HepG2 (cell line): ENCODE data around the gene RESP18. TPM values are rescaled to one million over a fixed set of nuclear protein-coding genes. Genes with fewer than 3 reads are reported as not detected.

Experiments used
- ATAC-seq: fragments of 200-7000 bp; cut with Tn5 transposase; 3 replicates; pipeline ENCODE4 v1.9.1; 2020; ENCODE audit warnings: mild to moderate bottlenecking, moderate library complexity
- BruUV-seq: library from RNA; stranded (reverse); fragments of 400-500 nt; replicated peaks from 2 replicates; lab custom pipeline; 2021; lab: Mats Ljungman, UMichigan
- CTCF ChIA-PET: fragments of 300-600 bp; formaldehyde crosslinking; extraction: SDS; loops from one replicate; lab custom pipeline; 2021; ENCODE audit warnings: low total read pairs, inconsistent platforms, low intra/inter-chr PET ratio; lab: Yijun Ruan, JAX
- POLR2A ChIA-PET: fragments of 350-600 bp; sonication (Branson Sonifier 250); formaldehyde crosslinking; loops from one replicate; lab custom pipeline; 2020; ENCODE audit warnings: antibody characterized with exemption, inconsistent platforms; lab: Yijun Ruan, JAX
- DNase-seq: peaks from one replicate; pipeline ENCODE4 v3.0.0-alpha.2; 2015; ENCODE audit warnings: low spot score
- FAIRE-seq: peaks from 3 replicates; lab custom pipeline; 2011; peaks lifted over from hg19 to GRCh38; lab: Jason Lieb, UNC
- H2AFZ ChIP-seq: one replicate; pipeline ENCODE4 v1.6.1; 2011; ENCODE audit warnings: low read length, inconsistent platforms
- H3K27ac ChIP-seq: fragments of 300-600 bp; 3 replicates; pipeline ENCODE4 v1.8.0; 2011; ENCODE audit warnings: mixed run types, mild to moderate bottlenecking, mixed read lengths, low read length, inconsistent platforms; ENCODE audit not compliant: insufficient read depth; ENCODE audit errors: extremely low read length
- H3K27me3 ChIP-seq, 2 experiments: fragments of 200-600 bp in 1 of 2; 2 replicates in 1 of 2; 3 replicates in 1 of 2; pipeline versions ENCODE4 v1.6.0 to v1.8.0; 2011; ENCODE audit warnings: low read length in 2 of 2, mild to moderate bottlenecking in 2 of 2, moderate library complexity in 2 of 2, inconsistent platforms in 1 of 2; ENCODE audit not compliant: insufficient read depth in 2 of 2, control insufficient read depth in 1 of 2
- H3K36me3 ChIP-seq, 2 experiments: fragments of 200-600 bp in 1 of 2; replicated peaks in 1 of 2; 2 replicates in 1 of 2; 3 replicates in 1 of 2; pipeline versions ENCODE4 v1.5.1 to v1.8.0; 2011; ENCODE audit warnings: low read length in 2 of 2, inconsistent platforms in 1 of 2; ENCODE audit not compliant: insufficient read depth in 2 of 2, control insufficient read depth in 1 of 2
- H3K4me1 ChIP-seq: 2 replicates; pipeline ENCODE4 v1.5.1; 2012; ENCODE audit warnings: low read length, inconsistent platforms; ENCODE audit not compliant: insufficient read depth
- H3K4me2 ChIP-seq: 2 replicates; pipeline ENCODE4 v1.6.0; 2011; ENCODE audit warnings: low read depth, low read length, inconsistent platforms
- H3K4me3 ChIP-seq, 3 experiments: fragments of 200-600 bp in 1 of 3; sonication (generic), shearing (Covaris generic) in 1 of 3; replicated peaks in 1 of 3; 2 replicates each; pipeline ENCODE4 v1.5.1; 2011 to 2016; ENCODE audit warnings: low read length in 3 of 3, inconsistent platforms in 2 of 3, low read depth in 2 of 3, mild to moderate bottlenecking in 2 of 3, control low read depth in 1 of 3, mixed read lengths in 1 of 3; ENCODE audit not compliant: insufficient read depth in 1 of 3
- H3K79me2 ChIP-seq: one replicate; pipeline ENCODE4 v1.6.1; 2011; ENCODE audit warnings: low read length, inconsistent platforms; ENCODE audit not compliant: insufficient read depth
- H3K9ac ChIP-seq: 2 replicates; pipeline ENCODE4 v1.6.0; 2011; ENCODE audit warnings: mild to moderate bottlenecking, low read depth, low read length, inconsistent platforms; ENCODE audit not compliant: insufficient read depth
- H3K9me3 ChIP-seq: 2 replicates; pipeline ENCODE4 v1.5.1; 2012; ENCODE audit warnings: mild to moderate bottlenecking, low read length
- H4K20me1 ChIP-seq: 2 replicates; pipeline ENCODE4 v1.6.0; 2011; ENCODE audit warnings: inconsistent platforms, mild to moderate bottlenecking, low read length, moderate library complexity; ENCODE audit not compliant: insufficient read depth
- HOXA7 ChIP-seq: sonication (generic); formaldehyde crosslinking; IDR thresholded peaks from 2 replicates; pipeline ENCODE4 v1.8.1; 2022; ENCODE audit warnings: mild to moderate bottlenecking, missing genetic modification reagents, moderate library complexity
- IRX3 ChIP-seq: sonication (generic); formaldehyde crosslinking; IDR thresholded peaks from 2 replicates; pipeline ENCODE4 v1.8.1; 2023; ENCODE audit warnings: mild to moderate bottlenecking, low read depth, missing genetic modification reagents, borderline replicate concordance
- POLR2G ChIP-seq: fragments of 200-400 bp; formaldehyde crosslinking; IDR thresholded peaks from 2 replicates; pipeline ENCODE4 v1.6.1; 2018; ENCODE audit warnings: mild to moderate bottlenecking, low read depth, low read length, moderate library complexity
- ZBTB38 ChIP-seq: sonication (generic); formaldehyde crosslinking; IDR thresholded peaks from 2 replicates; pipeline ENCODE4 v1.5.1; 2020; ENCODE audit warnings: mild to moderate bottlenecking, missing genetic modification reagents
- ZNF232 ChIP-seq: sonication (generic); formaldehyde crosslinking; IDR thresholded peaks from 2 replicates; pipeline ENCODE4 v1.4.0; 2020; ENCODE audit warnings: missing genetic modification reagents, borderline replicate concordance
- ZNF253 ChIP-seq: sonication (generic); formaldehyde crosslinking; IDR thresholded peaks from 2 replicates; pipeline ENCODE4 v1.8.0; 2022; ENCODE audit warnings: mild to moderate bottlenecking, missing genetic modification reagents, borderline replicate concordance
- ZNF737 ChIP-seq: sonication (generic); formaldehyde crosslinking; IDR thresholded peaks from 2 replicates; pipeline ENCODE4 v1.5.0; 2020; ENCODE audit warnings: missing genetic modification reagents, mild to moderate bottlenecking, borderline replicate concordance
- WGBS: methylation state at CpG from one replicate; pipeline ENCODE4 v1.1.6; 2017; ENCODE audit warnings: low lambda C conversion rate; 5-methylcytosine and 5-hydroxymethylcytosine counted together
- in situ Hi-C: cut with HindIII; loops from 2 replicates; pipeline ENCODE4 v1.10.0; 2017; ENCODE audit warnings: low pct_unique_long_range_greater_than_20kb; ENCODE audit not compliant: extremely low pct_ligation_motif_present
- intact Hi-C: fragments of 100-400 bp; cut with micrococcal nuclease; formaldehyde crosslinking; loops from one replicate; pipeline ENCODE4 v1.10.0; 2022; ENCODE audit not compliant: unreplicated experiment
- polyA plus RNA-seq, 8 experiments: library from polyadenylated mRNA; depleted of rRNA in 3 of 8; stranded (reverse) in 7 of 8; unstranded in 1 of 8; fragments of >200 nt; fragmentation: Illumina TruSeq in 4 of 8; extraction: Trizol in 4 of 8; gene quantifications; 2 replicates each; pipeline versions ENCODE4 v1.2.1 to v1.2.3, GENCODE V29; 2011 to 2016; ENCODE audit warnings: low read depth in 4 of 8, missing spikeins in 1 of 8, mixed read lengths in 1 of 8; ENCODE audit not compliant: insufficient read depth in 1 of 8
- total RNA-seq, 5 experiments: library from RNA; depleted of rRNA; stranded (reverse); fragments of >200 nt; fragmentation: Illumina TruSeq; extraction: Trizol; gene quantifications; 2 replicates each; pipeline ENCODE4 v1.2.3, GENCODE V29; 2016; ENCODE audit warnings: low read depth in 1 of 5
- TF ChIP-seq, protein P1 (sequence below): sonication (generic); formaldehyde crosslinking; IDR thresholded peaks from 2 replicates; pipeline ENCODE4 v1.4.0; 2020; ENCODE audit warnings: missing genetic modification reagents
- TF ChIP-seq, protein P2 (sequence below), 2 experiments: fragments of 450-650 bp in 1 of 2; sonication (generic) in 1 of 2; formaldehyde crosslinking; IDR thresholded peaks; 2 replicates each; pipeline versions ENCODE4 v1.5.0 to v1.8.0; 2020 to 2022; ENCODE audit warnings: mild to moderate bottlenecking in 1 of 2, missing genetic modification reagents in 1 of 2
- TF ChIP-seq, protein P3 (sequence below), 2 experiments: sonication (generic) in 1 of 2; formaldehyde crosslinking in 1 of 2; IDR thresholded peaks; 2 replicates each; pipeline versions ENCODE4 v1.5.1 to v1.6.1; 2011 to 2020; ENCODE audit warnings: borderline replicate concordance in 1 of 2, low read depth in 1 of 2, low read length in 1 of 2, mild to moderate bottlenecking in 1 of 2, missing genetic modification reagents in 1 of 2, moderate library complexity in 1 of 2
- TF ChIP-seq, protein P4 (sequence below): sonication (generic); formaldehyde crosslinking; IDR thresholded peaks from 2 replicates; pipeline ENCODE4 v1.5.0; 2020; ENCODE audit warnings: mild to moderate bottlenecking, missing genetic modification reagents, moderate library complexity
- TF ChIP-seq, protein P5 (sequence below): sonication (generic); formaldehyde crosslinking; conservative IDR thresholded peaks from 2 replicates; pipeline ENCODE4 v1.4.0; 2020; ENCODE audit warnings: missing genetic modification reagents

RESP18 gene
- total and polyA plus RNA-seq, 2 of the 13 experiments (the other 11 are each of a cell fraction or from before 2014, with no cell fraction given): not detected

DNA sequence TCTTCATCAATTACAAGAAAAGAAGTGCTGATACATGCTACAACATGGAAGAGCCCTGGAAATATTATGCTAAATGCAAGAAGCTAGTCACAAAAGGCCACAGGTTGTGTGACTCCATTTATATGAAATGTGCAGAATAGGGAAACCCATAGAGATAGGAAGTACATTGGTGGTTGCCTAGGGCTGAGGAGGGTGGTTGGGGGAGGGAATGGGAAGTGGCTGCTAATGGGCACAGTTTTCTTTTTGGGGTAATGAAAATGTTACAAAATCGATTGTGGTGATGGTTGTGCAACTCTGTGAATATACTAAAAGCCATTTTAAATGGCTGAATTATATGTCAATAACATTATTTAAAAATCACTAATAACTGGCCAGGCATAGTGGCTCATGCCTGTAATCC is 24.3 kb upstream of the RESP18 start (continued):
- TF ChIP-seq, protein P1, sequence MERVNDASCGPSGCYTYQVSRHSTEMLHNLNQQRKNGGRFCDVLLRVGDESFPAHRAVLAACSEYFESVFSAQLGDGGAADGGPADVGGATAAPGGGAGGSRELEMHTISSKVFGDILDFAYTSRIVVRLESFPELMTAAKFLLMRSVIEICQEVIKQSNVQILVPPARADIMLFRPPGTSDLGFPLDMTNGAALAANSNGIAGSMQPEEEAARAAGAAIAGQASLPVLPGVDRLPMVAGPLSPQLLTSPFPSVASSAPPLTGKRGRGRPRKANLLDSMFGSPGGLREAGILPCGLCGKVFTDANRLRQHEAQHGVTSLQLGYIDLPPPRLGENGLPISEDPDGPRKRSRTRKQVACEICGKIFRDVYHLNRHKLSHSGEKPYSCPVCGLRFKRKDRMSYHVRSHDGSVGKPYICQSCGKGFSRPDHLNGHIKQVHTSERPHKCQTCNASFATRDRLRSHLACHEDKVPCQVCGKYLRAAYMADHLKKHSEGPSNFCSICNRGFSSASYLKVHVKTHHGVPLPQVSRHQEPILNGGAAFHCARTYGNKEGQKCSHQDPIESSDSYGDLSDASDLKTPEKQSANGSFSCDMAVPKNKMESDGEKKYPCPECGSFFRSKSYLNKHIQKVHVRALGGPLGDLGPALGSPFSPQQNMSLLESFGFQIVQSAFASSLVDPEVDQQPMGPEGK (CRISPR knock-in tag): no peak

DNA sequence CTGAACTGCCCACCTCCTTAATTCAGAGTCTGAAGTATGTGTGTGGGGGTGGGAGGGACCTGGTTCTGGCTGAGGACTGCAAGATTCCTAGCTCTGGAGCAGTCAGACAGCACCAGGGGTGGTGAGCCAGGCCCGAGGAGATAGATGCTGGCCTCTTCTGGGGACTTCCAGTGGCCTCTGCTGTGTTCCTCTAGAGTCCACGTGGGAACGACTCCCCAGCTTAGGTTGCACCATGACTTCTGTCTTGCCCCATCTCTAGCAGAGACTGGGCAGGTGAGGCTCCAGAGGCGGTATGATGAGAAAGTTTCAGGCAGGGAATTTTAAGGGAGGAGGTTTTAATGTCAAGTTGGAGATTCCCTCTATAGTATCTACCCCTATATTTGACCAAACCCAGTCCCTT is 22.0 kb upstream of the RESP18 start:
- no TSS peak for BruUV-seq
- TF ChIP-seq ZNF253 (CRISPR knock-in tag) (no peak), POLR2G (no peak), ZNF737 (CRISPR knock-in tag) (no peak), ZBTB38 (no peak), ZNF232 (CRISPR knock-in tag) (no peak), IRX3 (CRISPR knock-in tag) (no peak), HOXA7 (CRISPR knock-in tag) (no peak)
- TF ChIP-seq, protein P2, sequence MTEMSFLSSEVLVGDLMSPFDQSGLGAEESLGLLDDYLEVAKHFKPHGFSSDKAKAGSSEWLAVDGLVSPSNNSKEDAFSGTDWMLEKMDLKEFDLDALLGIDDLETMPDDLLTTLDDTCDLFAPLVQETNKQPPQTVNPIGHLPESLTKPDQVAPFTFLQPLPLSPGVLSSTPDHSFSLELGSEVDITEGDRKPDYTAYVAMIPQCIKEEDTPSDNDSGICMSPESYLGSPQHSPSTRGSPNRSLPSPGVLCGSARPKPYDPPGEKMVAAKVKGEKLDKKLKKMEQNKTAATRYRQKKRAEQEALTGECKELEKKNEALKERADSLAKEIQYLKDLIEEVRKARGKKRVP (CRISPR knock-in tag; IDR thresholded peaks at IDR 0.05): no peak
- TF ChIP-seq, protein P3, sequence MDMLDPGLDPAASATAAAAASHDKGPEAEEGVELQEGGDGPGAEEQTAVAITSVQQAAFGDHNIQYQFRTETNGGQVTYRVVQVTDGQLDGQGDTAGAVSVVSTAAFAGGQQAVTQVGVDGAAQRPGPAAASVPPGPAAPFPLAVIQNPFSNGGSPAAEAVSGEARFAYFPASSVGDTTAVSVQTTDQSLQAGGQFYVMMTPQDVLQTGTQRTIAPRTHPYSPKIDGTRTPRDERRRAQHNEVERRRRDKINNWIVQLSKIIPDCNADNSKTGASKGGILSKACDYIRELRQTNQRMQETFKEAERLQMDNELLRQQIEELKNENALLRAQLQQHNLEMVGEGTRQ (IDR thresholded peaks at IDR 0.05; ENCODE audit: low read depth, low read length): no peak
- TF ChIP-seq, protein P3 (CRISPR knock-in tag; IDR thresholded peaks at IDR 0.05; ENCODE audit: borderline replicate concordance): no peak
- TF ChIP-seq, protein P4, sequence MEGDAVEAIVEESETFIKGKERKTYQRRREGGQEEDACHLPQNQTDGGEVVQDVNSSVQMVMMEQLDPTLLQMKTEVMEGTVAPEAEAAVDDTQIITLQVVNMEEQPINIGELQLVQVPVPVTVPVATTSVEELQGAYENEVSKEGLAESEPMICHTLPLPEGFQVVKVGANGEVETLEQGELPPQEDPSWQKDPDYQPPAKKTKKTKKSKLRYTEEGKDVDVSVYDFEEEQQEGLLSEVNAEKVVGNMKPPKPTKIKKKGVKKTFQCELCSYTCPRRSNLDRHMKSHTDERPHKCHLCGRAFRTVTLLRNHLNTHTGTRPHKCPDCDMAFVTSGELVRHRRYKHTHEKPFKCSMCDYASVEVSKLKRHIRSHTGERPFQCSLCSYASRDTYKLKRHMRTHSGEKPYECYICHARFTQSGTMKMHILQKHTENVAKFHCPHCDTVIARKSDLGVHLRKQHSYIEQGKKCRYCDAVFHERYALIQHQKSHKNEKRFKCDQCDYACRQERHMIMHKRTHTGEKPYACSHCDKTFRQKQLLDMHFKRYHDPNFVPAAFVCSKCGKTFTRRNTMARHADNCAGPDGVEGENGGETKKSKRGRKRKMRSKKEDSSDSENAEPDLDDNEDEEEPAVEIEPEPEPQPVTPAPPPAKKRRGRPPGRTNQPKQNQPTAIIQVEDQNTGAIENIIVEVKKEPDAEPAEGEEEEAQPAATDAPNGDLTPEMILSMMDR: no peak
- TF ChIP-seq, protein P5, sequence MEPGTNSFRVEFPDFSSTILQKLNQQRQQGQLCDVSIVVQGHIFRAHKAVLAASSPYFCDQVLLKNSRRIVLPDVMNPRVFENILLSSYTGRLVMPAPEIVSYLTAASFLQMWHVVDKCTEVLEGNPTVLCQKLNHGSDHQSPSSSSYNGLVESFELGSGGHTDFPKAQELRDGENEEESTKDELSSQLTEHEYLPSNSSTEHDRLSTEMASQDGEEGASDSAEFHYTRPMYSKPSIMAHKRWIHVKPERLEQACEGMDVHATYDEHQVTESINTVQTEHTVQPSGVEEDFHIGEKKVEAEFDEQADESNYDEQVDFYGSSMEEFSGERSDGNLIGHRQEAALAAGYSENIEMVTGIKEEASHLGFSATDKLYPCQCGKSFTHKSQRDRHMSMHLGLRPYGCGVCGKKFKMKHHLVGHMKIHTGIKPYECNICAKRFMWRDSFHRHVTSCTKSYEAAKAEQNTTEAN (CRISPR knock-in tag): no peak
- Histone ChIP-seq H3K4me1 (no peaks in the 10 kb centered on the region), H3K4me2 (no peak overlapping the region), H3K27me3 (peaks cover 6 to 68% of the 10 kb centered on the region in 2 experiments), H3K36me3 (no peaks in the 10 kb centered on the region), H3K27ac (no peak overlapping the region), H3K9ac (no peak overlapping the region), H4K20me1 (no peaks in the 10 kb centered on the region), H3K9me3 (no peaks in the 10 kb centered on the region), H3K79me2 (no peaks in the 10 kb centered on the region), H2AFZ (no peak overlapping the region), H3K4me3 (no peak overlapping the region)
- POLR2A ChIA-PET: no interaction called here
- intact Hi-C loops: no loop called here
- CTCF ChIA-PET: no interaction called here
- no peak for DNase-seq
- in situ Hi-C loops: no loop called here
- FAIRE-seq: no peak
- ATAC-seq: no peak
- WGBS: 2% methylated on average over 3 of the region's 4 CpGs
